Spleen (tissue), 7 donors: ENCODE results near the gene CD99.

Source experiments
- POLR2A ChIP-seq, 3 donors: fragments of 450-650 bp; IDR thresholded peaks; one replicate each; pipeline ENCODE4 v1.5.1; 2017; ENCODE audit warnings: antibody characterized with exemption in 3 of 3, mild to moderate bottlenecking in 1 of 3
- POLR2AphosphoS5 ChIP-seq, 3 donors: sonication (generic); formaldehyde crosslinking; IDR thresholded peaks; one replicate each; pipeline ENCODE4 v1.5.1; 2017; ENCODE audit warnings: antibody characterized with exemption in 3 of 3
- TF ChIP-seq, protein P1 (sequence below), 11 experiments: fragments of 200-600 bp in 7 of 11; fragments of 450-650 bp in 4 of 11; sonication (generic) in 4 of 11; IDR thresholded peaks in 8 of 11; conservative IDR thresholded peaks in 3 of 11; 1 replicate in 7 of 11; 2 replicates in 4 of 11; pipeline versions ENCODE4 v1.4.0 to v1.8.0; 2016 to 2021; ENCODE audit warnings: antibody characterized with exemption in 11 of 11, inconsistent platforms in 4 of 11, mild to moderate bottlenecking in 1 of 11
- donor health status: DM: no; HTN: no; CAD: no; lungs with moderate emphysema.
- donor health status: DM: no; HTN: no; CAD: no.
- donor health status: DM: no; HTN: no; CAD: no.

DNA sequence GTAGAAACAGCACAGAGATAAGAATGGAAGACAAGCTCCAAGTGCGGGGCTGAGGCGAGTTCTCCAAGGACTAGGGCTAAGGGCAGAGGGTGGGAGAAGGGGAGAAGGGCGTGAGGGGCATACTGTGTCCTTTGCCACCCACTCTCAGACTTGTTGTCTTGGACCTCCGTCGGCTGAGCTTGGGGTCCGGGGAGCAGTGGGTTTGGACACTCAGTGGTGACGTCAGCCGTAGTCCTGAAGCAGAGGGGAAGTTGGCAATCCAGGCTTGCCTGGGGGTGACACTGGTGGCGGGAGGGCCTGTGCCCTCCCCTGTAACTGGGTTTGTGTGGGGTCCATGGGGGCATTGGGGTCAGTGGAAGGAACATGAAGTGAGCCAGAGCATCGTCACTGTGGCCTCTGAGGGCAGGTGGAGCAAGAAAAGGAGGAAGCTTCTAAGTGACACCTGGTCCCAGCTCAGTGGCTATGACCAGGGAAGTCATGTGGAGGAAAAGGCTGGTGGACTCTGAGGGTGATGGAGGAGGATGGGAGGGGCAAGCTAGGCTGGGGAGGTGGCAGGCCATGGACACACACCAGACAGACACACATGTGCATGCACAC is 17.6 kb downstream of the CD99 start:
- TF ChIP-seq POLR2A (IDR thresholded peaks at IDR 0.05): no peak
- TF ChIP-seq, protein P1, sequence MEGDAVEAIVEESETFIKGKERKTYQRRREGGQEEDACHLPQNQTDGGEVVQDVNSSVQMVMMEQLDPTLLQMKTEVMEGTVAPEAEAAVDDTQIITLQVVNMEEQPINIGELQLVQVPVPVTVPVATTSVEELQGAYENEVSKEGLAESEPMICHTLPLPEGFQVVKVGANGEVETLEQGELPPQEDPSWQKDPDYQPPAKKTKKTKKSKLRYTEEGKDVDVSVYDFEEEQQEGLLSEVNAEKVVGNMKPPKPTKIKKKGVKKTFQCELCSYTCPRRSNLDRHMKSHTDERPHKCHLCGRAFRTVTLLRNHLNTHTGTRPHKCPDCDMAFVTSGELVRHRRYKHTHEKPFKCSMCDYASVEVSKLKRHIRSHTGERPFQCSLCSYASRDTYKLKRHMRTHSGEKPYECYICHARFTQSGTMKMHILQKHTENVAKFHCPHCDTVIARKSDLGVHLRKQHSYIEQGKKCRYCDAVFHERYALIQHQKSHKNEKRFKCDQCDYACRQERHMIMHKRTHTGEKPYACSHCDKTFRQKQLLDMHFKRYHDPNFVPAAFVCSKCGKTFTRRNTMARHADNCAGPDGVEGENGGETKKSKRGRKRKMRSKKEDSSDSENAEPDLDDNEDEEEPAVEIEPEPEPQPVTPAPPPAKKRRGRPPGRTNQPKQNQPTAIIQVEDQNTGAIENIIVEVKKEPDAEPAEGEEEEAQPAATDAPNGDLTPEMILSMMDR (IDR thresholded peaks at IDR 0.05 in 8 of 11, conservative IDR thresholded peaks at IDR 0.05 in 3 of 11): no peak
- peak; percentile 25 to 51 (median 48) for TF ChIP-seq POLR2AphosphoS5 (IDR thresholded peaks at IDR 0.05)
